Epithelial cell of alveolus of lung (primary cell): Measurements from ENCODE around the gene SIK2. TPM values are rescaled to one million over a fixed set of nuclear protein-coding genes. Genes with fewer than 3 reads are reported as not detected.

ENCODE experiments used
- total RNA-seq: library from RNA; depleted of rRNA; stranded (reverse); fragments of >200 nt; gene quantifications from 2 replicates; pipeline ENCODE4 v1.2.1, GENCODE V29; 2015

The SIK2 gene
- total RNA-seq = 10.0 and 35.0 TPM in 2 replicates

GRCh38 chr11:111601979-111602864, at the start of gene SIK2:
Gene SIK2 (plus strand): TSS chr11:111602449. CDS start chr11:111602564, 115 bp downstream.

GRCh38 chr11:111765984-111766833, 164.0 kb downstream of the SIK2 start, which contains the start of gene PPP2R1B:
Gene PPP2R1B (minus strand): TSS chr11:111766389. CDS start chr11:111766361, 28 bp downstream.

Other genes with a start within 250 kb of the SIK2 start
- under 0.01 TPM in 1 of 2 replicates, not detected in the other for gene POU2AF1, start 223.2 kb upstream of the SIK2 start, total RNA-seq
- gene BTG4, start 90.1 kb upstream of the SIK2 start, total RNA-seq = 0.13 TPM in 1 of 2 replicates, not detected in the other
- under 0.01 TPM in 1 of 2 replicates, not detected in the other for gene HOATZ, start 87.7 kb upstream of the SIK2 start, total RNA-seq
- 22.4 and 27.9 TPM in 2 replicates for gene LAYN, start 61.7 kb upstream of the SIK2 start, total RNA-seq
- gene PPP2R1B, start 163.9 kb downstream of the SIK2 start, total RNA-seq = 25.9 and 33.6 TPM in 2 replicates